ENCODE results near the gene AEBP2.

The AEBP2 gene

DNA sequence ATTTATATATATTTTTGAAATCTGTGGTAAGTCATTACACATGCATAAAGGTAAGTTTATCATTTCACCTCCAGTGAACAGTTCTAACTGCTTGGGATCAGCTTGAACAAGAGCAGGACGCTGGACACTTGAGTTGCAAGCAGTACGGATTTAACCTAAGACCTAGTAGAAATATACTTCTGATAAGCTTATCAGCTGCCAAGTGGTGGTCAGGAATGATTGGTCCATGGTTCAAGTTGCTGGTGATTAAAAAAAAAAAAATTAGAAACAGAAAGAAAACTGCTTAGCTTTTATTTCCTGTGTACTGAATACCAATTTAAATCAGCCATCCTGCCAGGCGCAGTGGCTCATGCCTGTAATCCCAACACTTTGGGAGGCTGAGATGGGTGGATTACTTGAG is 88.6 kb downstream of the AEBP2 start:
- H3K9ac ChIP-seq (ENCODE audit: low read length), result no peak overlapping the region
- H3K4me3 ChIP-seq (ENCODE audit: insufficient read depth, low read length, poor library complexity, severe bottlenecking), result no peak overlapping the region
- no peaks in the 10 kb centered on the region for H3K79me2 ChIP-seq (ENCODE audit: insufficient read depth, low read length)
- no peak overlapping the region for H2AFZ ChIP-seq (ENCODE audit: low read depth, low read length, severe bottlenecking)
- no peaks in the 10 kb centered on the region for H3K9me2 ChIP-seq (replicated peaks; ENCODE audit: insufficient read depth, low read length)
- H3K36me3 ChIP-seq (ENCODE audit: low read length), result no peaks in the 10 kb centered on the region
- H3K4me2 ChIP-seq (ENCODE audit: low read depth, low read length, poor library complexity, severe bottlenecking), result no peak overlapping the region
- TF ChIP-seq, protein P1, sequence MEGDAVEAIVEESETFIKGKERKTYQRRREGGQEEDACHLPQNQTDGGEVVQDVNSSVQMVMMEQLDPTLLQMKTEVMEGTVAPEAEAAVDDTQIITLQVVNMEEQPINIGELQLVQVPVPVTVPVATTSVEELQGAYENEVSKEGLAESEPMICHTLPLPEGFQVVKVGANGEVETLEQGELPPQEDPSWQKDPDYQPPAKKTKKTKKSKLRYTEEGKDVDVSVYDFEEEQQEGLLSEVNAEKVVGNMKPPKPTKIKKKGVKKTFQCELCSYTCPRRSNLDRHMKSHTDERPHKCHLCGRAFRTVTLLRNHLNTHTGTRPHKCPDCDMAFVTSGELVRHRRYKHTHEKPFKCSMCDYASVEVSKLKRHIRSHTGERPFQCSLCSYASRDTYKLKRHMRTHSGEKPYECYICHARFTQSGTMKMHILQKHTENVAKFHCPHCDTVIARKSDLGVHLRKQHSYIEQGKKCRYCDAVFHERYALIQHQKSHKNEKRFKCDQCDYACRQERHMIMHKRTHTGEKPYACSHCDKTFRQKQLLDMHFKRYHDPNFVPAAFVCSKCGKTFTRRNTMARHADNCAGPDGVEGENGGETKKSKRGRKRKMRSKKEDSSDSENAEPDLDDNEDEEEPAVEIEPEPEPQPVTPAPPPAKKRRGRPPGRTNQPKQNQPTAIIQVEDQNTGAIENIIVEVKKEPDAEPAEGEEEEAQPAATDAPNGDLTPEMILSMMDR (IDR thresholded peaks at IDR 0.05; ENCODE audit: insufficient read depth, low read length, poor library complexity, severe bottlenecking), result no peak
- no peak for TF ChIP-seq EZH2phosphoT487 (conservative IDR thresholded peaks at IDR 0.05; ENCODE audit: low read length)
- H3K9me3 ChIP-seq (ENCODE audit: insufficient read depth, low read length), result no peaks in the 10 kb centered on the region
- H3K27me3 ChIP-seq (ENCODE audit: low read length), result no peaks in the 10 kb centered on the region
- H3K27ac ChIP-seq (ENCODE audit: low read depth, low read length), result no peak overlapping the region
- 0 out of 2 replicates have a peak, but pooled peaks cover 4% of the 10 kb centered on the region for H3F3A ChIP-seq (ENCODE audit: insufficient read depth)
- no peaks in the 10 kb centered on the region for H4K20me1 ChIP-seq (ENCODE audit: low read depth, low read length)

DNA sequence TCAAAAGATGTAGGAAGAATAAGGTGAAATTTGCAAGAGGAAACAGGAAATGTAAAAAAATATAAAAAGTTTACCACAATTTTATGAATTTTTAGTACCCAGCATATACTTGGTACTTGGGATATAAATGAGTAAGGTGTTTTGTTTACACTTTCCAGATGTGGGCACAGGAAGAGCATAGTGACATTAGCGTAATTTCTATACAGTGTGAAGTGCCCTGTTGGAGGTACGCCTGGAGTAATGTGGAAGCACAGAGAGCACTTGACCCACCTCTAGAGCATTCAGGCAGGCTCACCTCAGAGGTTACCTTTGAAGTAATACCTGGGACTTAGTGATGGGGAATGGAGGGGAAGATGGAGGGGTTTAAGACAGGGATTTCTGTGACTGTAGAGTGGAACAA is 89.5 kb downstream of the AEBP2 start:
- no peak overlapping the region for H3K27ac ChIP-seq (ENCODE audit: low read depth, low read length)
- no peaks in the 10 kb centered on the region for H3K36me3 ChIP-seq (ENCODE audit: low read length)
- H3K79me2 ChIP-seq (ENCODE audit: insufficient read depth, low read length), result no peaks in the 10 kb centered on the region
- H3K9me2 ChIP-seq (replicated peaks; ENCODE audit: insufficient read depth, low read length), result no peaks in the 10 kb centered on the region
- H3K9me3 ChIP-seq (ENCODE audit: insufficient read depth, low read length), result no peaks in the 10 kb centered on the region
- no peaks in the 10 kb centered on the region for H3K27me3 ChIP-seq (ENCODE audit: low read length)
- no peak overlapping the region for H3K9ac ChIP-seq (ENCODE audit: low read length)
- H3K4me3 ChIP-seq (ENCODE audit: insufficient read depth, low read length, poor library complexity, severe bottlenecking), result no peak overlapping the region
- H3K4me2 ChIP-seq (ENCODE audit: low read depth, low read length, poor library complexity, severe bottlenecking), result no peak overlapping the region
- H3F3A ChIP-seq (ENCODE audit: insufficient read depth), result 0 out of 2 replicates have a peak, but pooled peaks cover 4% of the 10 kb centered on the region
- TF ChIP-seq, protein P1 (IDR thresholded peaks at IDR 0.05; ENCODE audit: insufficient read depth, low read length, poor library complexity, severe bottlenecking), result no peak
- no peak for TF ChIP-seq EZH2phosphoT487 (conservative IDR thresholded peaks at IDR 0.05; ENCODE audit: low read length)
- H2AFZ ChIP-seq (ENCODE audit: low read depth, low read length, severe bottlenecking), result no peak overlapping the region
- H4K20me1 ChIP-seq (ENCODE audit: low read depth, low read length), result no peaks in the 10 kb centered on the region

DNA sequence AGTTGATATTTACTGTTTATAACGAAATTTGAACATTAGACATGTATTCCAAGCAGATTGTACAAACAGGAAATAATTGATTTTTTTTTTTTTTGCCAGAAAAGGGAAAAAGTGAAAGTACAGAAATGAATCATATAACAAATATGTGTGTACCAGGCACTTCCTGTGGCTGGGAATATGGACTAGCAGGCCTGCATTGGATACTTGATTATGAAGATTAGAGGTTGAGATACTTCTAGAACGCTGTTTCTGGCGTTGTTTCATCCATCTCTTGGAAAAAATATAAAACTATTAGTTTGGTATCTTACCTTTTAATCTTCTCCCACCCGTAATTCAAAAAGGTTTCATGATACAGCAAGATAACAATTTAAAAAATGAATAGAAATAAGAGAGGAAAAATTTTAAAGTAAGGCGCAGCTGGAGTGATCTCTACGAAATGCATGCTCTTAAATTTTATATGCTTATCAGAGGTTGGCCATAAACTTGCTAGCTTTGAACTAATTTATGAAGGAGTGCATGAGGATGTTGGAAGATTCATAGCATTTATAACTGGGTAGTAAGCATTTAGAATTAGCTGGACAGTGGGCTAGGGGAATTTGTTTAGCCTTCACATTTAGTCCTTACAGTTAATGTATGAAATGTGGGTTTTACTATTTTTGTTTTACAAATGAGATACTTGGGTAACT is 90.8 kb downstream of the AEBP2 start:
- H3K9ac ChIP-seq (ENCODE audit: low read length), result no peak overlapping the region
- no peaks in the 10 kb centered on the region for H4K20me1 ChIP-seq (ENCODE audit: low read depth, low read length)

More for the DNA sequence above, 90.8 kb downstream of the AEBP2 start:
- Histone ChIP-seq H2AFZ (ENCODE audit: low read depth, low read length, severe bottlenecking) (no peak overlapping the region), H3K36me3 (ENCODE audit: low read length) (no peaks in the 10 kb centered on the region), H3K4me2 (ENCODE audit: low read depth, low read length, poor library complexity, severe bottlenecking) (no peak overlapping the region), H3F3A (ENCODE audit: insufficient read depth) (no peaks in the 10 kb centered on the region), H3K79me2 (ENCODE audit: insufficient read depth, low read length) (no peaks in the 10 kb centered on the region), H3K27ac (ENCODE audit: low read depth, low read length) (no peak overlapping the region), H3K9me3 (ENCODE audit: insufficient read depth, low read length) (peaks cover 2% of the 10 kb centered on the region; the same call in 1 of the 2 replicates), H3K4me3 (ENCODE audit: insufficient read depth, low read length, poor library complexity, severe bottlenecking) (no peak overlapping the region), H3K9me2 (replicated peaks; ENCODE audit: insufficient read depth, low read length) (no peaks in the 10 kb centered on the region), H3K27me3 (ENCODE audit: low read length) (no peaks in the 10 kb centered on the region)
- TF ChIP-seq, protein P1 (IDR thresholded peaks at IDR 0.05; ENCODE audit: insufficient read depth, low read length, poor library complexity, severe bottlenecking), result no peak
- no peak for TF ChIP-seq EZH2phosphoT487 (conservative IDR thresholded peaks at IDR 0.05; ENCODE audit: low read length)
